ENCODE results near the gene DAND5. TPM values are rescaled to one million over a fixed set of nuclear protein-coding genes. Genes with fewer than 3 reads are reported as not detected.

The DAND5 gene
- polyA plus RNA-seq, 1 of the 3 experiments (the other 2 are of a cell fraction), result 1.0 TPM

GRCh38 chr19:12984683-12985048, 15.3 kb downstream of the DAND5 start:
- DNase-seq, result no peak
- CTCF ChIA-PET, result interaction anchor here (0.9 to 24.6 kb wide), 14 partner anchors 8 to 278 kb away, joined by 3 to 603 read pairs (median 6); no protein-coding TSS in a partner anchor
- Histone ChIP-seq H3K27me3 (ENCODE audit: insufficient read depth) (no peaks in the 10 kb centered on the region), H3K4me1 (ENCODE audit: control insufficient read depth in 1 of 2, insufficient read depth in 2 of 2, low read depth in 1 of 2, low read length in 1 of 2) (peaks cover 0 to 8% of the 10 kb centered on the region in 2 experiments; a peak in 1 of 4 replicates), H3K9me3 (no peaks in the 10 kb centered on the region), H3K4me3 (ENCODE audit: low read depth in 2 of 2, low read length in 1 of 2) (no peak overlapping the region), H2AFZ (ENCODE audit: low read depth) (no peak overlapping the region), H4K20me1 (ENCODE audit: insufficient read depth) (no peaks in the 10 kb centered on the region), H3K36me3 (replicated peaks in 1 of 2; ENCODE audit: control insufficient read depth in 1 of 2, insufficient read depth in 2 of 2, low read length in 1 of 2) (no peaks in the 10 kb centered on the region), H3K4me2 (no peak overlapping the region), H3K9me2 (no peaks in the 10 kb centered on the region), H3F3A (replicated peaks; ENCODE audit: insufficient read depth) (no peaks in the 10 kb centered on the region), H3K27ac (ENCODE audit: low read depth in 2 of 2, low read length in 1 of 2) (no peak overlapping the region), H3K79me2 (ENCODE audit: insufficient read depth) (no peaks in the 10 kb centered on the region), H3K9ac (no peak overlapping the region)
- WGBS (ENCODE audit: low lambda C conversion rate), result 74% methylated on average over 8 of the region's 10 CpGs
- POLR2A ChIA-PET, result interaction anchor here (1.0 kb wide), 1 partner anchor 79 kb away, joined by 3 read pairs; no protein-coding TSS in a partner anchor
- TF ChIP-seq USF1 (IDR thresholded peaks at IDR 0.05; ENCODE audit: borderline replicate concordance, low read depth), result no peak
- TF ChIP-seq FOSL2 (IDR thresholded peaks at IDR 0.05; ENCODE audit: borderline replicate concordance, low read depth), result no peak
- no peak for TF ChIP-seq GABPA (IDR thresholded peaks at IDR 0.05; ENCODE audit: low read depth)
- no peak for TF ChIP-seq MEF2A (IDR thresholded peaks at IDR 0.05; ENCODE audit: borderline replicate concordance, low read depth)
- no peak for TF ChIP-seq FOXJ3 (CRISPR knock-in tag; IDR thresholded peaks at IDR 0.05)
- no peak for TF ChIP-seq FOXM1 (IDR thresholded peaks at IDR 0.05; ENCODE audit: low read depth)
- no peak for TF ChIP-seq RXRA (IDR thresholded peaks at IDR 0.05; ENCODE audit: borderline replicate concordance, low read depth)
- no peak for TF ChIP-seq CTCF (IDR thresholded peaks at IDR 0.05)
- no peak for TF ChIP-seq ELF1 (IDR thresholded peaks at IDR 0.05)
- TF ChIP-seq ZBTB33 (IDR thresholded peaks at IDR 0.05; ENCODE audit: borderline replicate concordance, low read depth), result no peak

- H3K9me3 ChIP-seq, result no peaks in the 10 kb centered on the region
- H3K9ac ChIP-seq, result no peak overlapping the region
- POLR2A ChIA-PET, result interaction anchor here (0.8 to 1.2 kb wide), 3 partner anchors 11 to 79 kb away, joined by 3 to 4 read pairs (median 3); no protein-coding TSS in a partner anchor
- TF ChIP-seq ELF1 (IDR thresholded peaks at IDR 0.05), result no peak
- TF ChIP-seq ZBTB33 (IDR thresholded peaks at IDR 0.05; ENCODE audit: borderline replicate concordance, low read depth), result no peak
- no peak for TF ChIP-seq EZH2phosphoT487 (IDR thresholded peaks at IDR 0.05; ENCODE audit: borderline replicate concordance, low read depth)
- no peak for TF ChIP-seq CHD2 (IDR thresholded peaks at IDR 0.05; ENCODE audit: low read length, partially characterized antibody)
- no peak for TF ChIP-seq REST (IDR thresholded peaks at IDR 0.05; ENCODE audit: low read depth, low read length)
- no peak for TF ChIP-seq USF1 (IDR thresholded peaks at IDR 0.05; ENCODE audit: borderline replicate concordance, low read depth)
Measured at GRCh38 chr19:12985049-12985776, 15.8 kb downstream of the DAND5 start.

More at GRCh38 chr19:12985049-12985776, 15.8 kb downstream of the DAND5 start:
- WGBS (ENCODE audit: low lambda C conversion rate), result 81% methylated on average over 11 of the region's 16 CpGs
- no peaks in the 10 kb centered on the region for H4K20me1 ChIP-seq (ENCODE audit: insufficient read depth)
- no peak for DNase-seq
- H3K4me3 ChIP-seq (ENCODE audit: low read depth in 2 of 2, low read length in 1 of 2), result no peak overlapping the region
- H3K9me2 ChIP-seq, result no peaks in the 10 kb centered on the region
- no peak overlapping the region for H3K4me2 ChIP-seq
- CTCF ChIA-PET, result interaction anchor here (0.6 to 24.6 kb wide), 14 partner anchors 8 to 277 kb away, joined by 3 to 603 read pairs (median 8); no protein-coding TSS in a partner anchor
- H3K36me3 ChIP-seq (replicated peaks in 1 of 2; ENCODE audit: control insufficient read depth in 1 of 2, insufficient read depth in 2 of 2, low read length in 1 of 2), result no peaks in the 10 kb centered on the region
- H2AFZ ChIP-seq (ENCODE audit: low read depth), result no peak overlapping the region
- no peaks in the 10 kb centered on the region for H3K79me2 ChIP-seq (ENCODE audit: insufficient read depth)
- no peak overlapping the region for H3K27ac ChIP-seq (ENCODE audit: low read depth in 2 of 2, low read length in 1 of 2)
- H3K4me1 ChIP-seq (ENCODE audit: control insufficient read depth in 1 of 2, insufficient read depth in 2 of 2, low read depth in 1 of 2, low read length in 1 of 2), result peaks cover 0 to 8% of the 10 kb centered on the region in 2 experiments; a peak in 1 of 4 replicates
- no peaks in the 10 kb centered on the region for H3K27me3 ChIP-seq (ENCODE audit: insufficient read depth)
- H3F3A ChIP-seq (replicated peaks; ENCODE audit: insufficient read depth), result no peaks in the 10 kb centered on the region

Data from SK-N-SH (cell line).